ENCODE data around the gene SMARCA4. TPM values are rescaled to one million over a fixed set of nuclear protein-coding genes. Genes with fewer than 3 reads are reported as not detected.

Gene SMARCA4
- 54.1 TPM for polyA plus RNA-seq (2012; ENCODE audit: missing spikeins)

DNA sequence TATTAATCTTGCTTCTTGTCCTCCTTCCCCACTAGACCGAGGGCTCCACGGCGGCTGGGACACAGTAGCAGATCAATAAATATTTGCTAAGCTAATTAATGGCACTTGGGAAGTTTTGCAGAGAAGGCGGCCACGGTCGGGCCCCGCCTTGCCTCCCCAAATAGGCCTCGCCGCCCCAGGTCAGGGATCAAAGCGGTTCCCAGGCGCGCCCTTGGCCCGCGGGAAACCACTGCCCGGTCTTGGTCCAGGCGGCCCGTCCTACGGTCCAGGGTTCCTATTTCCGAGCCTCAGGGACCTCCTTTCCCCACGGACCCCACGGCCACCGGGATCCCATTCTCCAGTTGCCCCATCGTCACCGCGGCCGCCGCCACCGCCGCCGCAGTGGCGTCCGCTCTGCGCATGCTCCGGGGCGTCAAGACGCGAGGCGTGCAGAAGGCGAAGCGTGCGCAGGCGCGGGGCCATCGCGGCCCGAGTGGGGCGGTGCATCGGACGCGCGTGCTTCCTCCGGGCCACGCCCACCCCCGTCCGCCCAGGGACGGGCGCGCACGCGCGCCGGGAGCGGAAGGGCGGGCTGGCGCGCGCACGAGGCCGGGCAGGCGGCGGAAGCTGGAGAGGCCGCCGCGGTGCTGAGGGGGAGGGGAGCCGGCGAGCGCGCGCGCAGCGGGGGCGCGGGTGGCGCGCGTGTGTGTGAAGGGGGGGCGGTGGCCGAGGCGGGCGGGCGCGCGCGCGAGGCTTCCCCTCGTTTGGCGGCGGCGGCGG lies at the start of gene SMARCA4:
SMARCA4 (plus strand) TSS at position 717 of the 759 bp plus-strand sequence. CDS start 23,122 bp downstream, outside the sequence.
- DNase-seq (ENCODE audit: insufficient read length) (peak; percentile 95), FAIRE-seq (peak; percentile 99)
- no peak; the same call in 1 of the 2 replicates for TF ChIP-seq TAF1 (IDR thresholded peaks at IDR 0.05; ENCODE audit: borderline replicate concordance, low read depth, low read length)
- TF ChIP-seq POLR2A (IDR thresholded peaks at IDR 0.05; ENCODE audit: low read depth, low read length): peak; percentile 80
- peak; percentile 61; the same call in 1 of the 2 replicates for TF ChIP-seq POLR2AphosphoS5 (IDR thresholded peaks at IDR 0.05; ENCODE audit: low read depth, low read length)

DNA sequence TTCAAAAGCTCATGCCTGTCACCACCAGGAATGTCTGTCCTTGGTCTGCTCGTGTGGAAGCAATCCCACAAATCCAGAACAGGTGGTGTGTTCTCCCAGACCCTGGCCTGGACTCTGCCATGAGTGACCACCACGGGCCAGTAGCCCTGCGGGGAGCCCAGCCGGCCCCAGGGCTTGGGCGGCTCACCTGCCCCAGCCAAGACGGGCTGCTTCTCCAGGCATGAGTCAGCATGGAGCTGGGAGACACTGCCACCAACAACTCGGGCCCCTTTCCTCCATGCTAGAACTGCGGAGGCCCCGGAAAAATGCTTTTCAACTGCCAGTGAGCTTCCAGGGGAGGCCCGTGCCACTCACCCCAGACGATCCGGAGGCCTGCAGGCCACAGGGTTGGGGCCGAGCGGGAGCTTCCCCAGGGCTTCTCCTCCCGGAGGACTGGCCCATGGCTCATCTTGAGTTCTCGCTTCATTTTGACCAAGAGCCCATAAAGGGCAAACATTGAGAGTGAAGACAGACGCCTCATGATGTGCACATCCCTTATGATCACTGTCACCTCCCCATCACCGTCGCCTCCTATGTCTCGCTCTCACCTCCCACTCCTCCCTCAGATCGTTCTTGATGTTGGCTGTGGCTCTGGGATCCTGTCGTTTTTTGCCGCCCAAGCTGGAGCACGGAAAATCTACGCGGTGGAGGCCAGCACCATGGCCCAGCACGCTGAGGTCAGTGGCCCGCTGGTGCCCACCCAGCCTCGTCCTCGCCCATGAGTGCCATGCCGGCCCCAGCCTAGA lies 49.1 kb upstream of the SMARCA4 start:
- no peak for FAIRE-seq
- no peak for DNase-seq (ENCODE audit: insufficient read length)
- TF ChIP-seq POLR2A (IDR thresholded peaks at IDR 0.05; ENCODE audit: low read depth, low read length): no peak

DNA sequence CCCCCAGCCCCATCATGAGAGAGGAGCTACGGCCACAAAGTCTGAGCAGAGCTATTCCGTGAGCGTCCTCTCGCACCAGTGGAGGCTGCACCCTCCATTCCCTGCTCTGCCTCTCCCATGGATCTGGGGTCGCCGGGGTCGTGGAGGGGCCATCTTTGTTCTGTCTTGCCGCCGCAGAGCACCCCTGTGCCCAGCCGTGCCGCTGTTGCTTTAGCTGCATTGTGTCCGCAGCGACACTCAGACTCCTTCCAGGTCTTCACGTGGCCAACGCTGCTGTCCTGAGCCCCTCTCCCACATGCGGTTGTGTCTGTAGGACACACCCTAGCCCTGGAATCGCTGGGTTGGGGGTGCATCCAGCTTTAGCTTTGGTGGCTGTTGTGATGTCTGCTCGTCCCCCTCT lies 48.2 kb upstream of the SMARCA4 start:
- TF ChIP-seq POLR2A (IDR thresholded peaks at IDR 0.05; ENCODE audit: low read depth, low read length) (no peak), POLR2AphosphoS5 (IDR thresholded peaks at IDR 0.05; ENCODE audit: low read depth, low read length) (no peak), TAF1 (IDR thresholded peaks at IDR 0.05; ENCODE audit: borderline replicate concordance, low read depth, low read length) (no peak)
- FAIRE-seq (no peak), DNase-seq (ENCODE audit: insufficient read length) (no peak)

DNA sequence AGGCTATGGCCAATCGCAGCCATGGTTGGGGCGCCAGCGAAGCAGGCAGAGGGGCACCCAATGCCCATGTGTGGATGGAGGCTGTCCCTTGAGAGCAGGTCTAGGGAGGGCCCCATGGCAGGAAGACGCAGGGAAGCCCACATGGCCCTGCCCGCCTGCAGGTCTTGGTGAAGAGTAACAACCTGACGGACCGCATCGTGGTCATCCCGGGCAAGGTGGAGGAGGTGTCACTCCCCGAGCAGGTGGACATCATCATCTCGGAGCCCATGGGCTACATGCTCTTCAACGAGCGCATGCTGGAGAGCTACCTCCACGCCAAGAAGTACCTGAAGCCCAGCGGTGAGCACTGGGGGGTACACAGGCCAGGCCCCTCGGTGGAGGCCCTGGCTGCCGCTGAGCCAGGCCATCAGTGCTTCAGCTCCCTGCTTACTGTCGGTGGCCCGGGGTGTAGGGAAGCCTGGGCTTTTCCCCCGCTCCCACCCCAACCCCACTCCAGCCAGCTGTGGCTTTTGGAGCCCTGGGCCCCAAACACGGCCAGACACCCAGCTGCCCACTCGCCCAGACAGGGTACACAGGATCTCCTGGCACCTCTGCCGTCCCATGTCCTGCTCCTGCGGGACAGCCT lies 47.0 kb upstream of the SMARCA4 start:
- no peak for DNase-seq (ENCODE audit: insufficient read length)
- no peak for FAIRE-seq
- TF ChIP-seq POLR2AphosphoS5 (IDR thresholded peaks at IDR 0.05; ENCODE audit: low read depth, low read length) (no peak), TAF1 (IDR thresholded peaks at IDR 0.05; ENCODE audit: borderline replicate concordance, low read depth, low read length) (no peak), POLR2A (IDR thresholded peaks at IDR 0.05; ENCODE audit: low read depth, low read length) (no peak)

DNA sequence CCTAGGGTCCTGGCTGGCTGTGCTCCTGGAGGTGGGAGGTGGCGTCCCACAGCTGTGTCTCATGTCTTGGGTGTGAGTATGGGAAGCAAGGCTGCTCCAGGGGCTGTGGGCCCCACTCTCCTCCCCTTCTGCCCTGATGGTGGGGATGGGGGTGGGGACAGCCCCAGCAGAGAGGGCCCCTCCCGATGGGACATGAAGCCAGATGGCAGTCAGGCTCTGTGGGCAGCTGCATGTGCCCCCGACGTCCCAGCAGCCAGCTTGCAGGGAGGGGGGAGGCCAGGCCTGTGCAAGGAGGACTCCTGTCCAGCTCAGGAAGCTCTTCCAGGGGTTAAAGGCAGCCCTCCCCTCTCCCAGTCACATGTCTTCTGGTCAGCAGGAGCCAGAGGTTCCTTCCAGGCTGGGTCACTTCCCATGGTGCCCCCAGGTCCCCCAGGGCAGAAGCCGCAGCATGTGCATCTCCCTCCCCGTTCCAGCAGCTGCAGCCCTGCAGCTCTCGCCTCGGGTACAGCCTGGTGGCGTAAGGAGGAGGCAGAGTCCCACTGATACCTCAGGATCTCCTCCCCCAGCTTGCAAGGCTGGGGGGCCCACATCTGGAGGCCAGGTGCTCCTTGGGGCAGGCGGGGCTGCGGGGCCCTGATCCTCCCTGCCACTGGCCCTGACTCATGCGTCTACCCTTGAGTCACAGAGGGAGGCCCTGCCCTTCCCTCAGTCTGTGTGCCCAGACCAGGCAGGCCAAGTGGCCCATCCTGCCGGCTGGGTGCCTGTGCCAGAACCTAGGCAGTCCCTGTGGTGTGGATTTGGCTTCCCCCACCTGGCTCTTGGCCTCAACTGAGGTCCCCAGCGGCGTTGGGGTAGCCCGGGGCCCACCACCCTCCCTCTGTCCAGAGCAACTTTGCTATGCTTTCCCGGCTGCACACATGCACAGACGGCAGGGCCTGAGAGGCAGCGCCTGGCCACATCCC lies 45.4 kb upstream of the SMARCA4 start:
- DNase-seq (ENCODE audit: insufficient read length): no peak
- no peak for FAIRE-seq
- no peak for TF ChIP-seq POLR2A (IDR thresholded peaks at IDR 0.05; ENCODE audit: low read depth, low read length)
- no peak for TF ChIP-seq POLR2AphosphoS5 (IDR thresholded peaks at IDR 0.05; ENCODE audit: low read depth, low read length)
- TF ChIP-seq TAF1 (IDR thresholded peaks at IDR 0.05; ENCODE audit: borderline replicate concordance, low read depth, low read length): no peak

DNA sequence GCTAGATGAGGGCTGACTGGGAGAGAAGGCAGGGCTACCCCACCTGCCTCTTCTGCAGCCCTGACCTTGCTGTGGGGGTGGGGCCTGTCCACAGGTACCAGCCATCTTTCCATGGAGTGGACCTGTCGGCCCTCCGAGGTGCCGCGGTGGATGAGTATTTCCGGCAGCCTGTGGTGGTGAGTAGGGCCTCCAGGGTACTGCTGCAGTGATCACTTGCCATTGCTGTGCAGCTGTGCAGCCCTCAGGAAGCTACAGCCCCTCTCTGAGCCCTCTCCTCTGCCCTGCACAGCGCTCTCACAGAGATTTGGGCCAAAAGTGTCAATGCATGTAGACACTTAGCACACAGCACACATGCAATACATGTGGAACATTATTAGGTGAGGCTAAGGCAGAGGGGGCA lies 44.2 kb upstream of the SMARCA4 start:
- FAIRE-seq: no peak
- TF ChIP-seq POLR2AphosphoS5 (IDR thresholded peaks at IDR 0.05; ENCODE audit: low read depth, low read length): no peak
- TF ChIP-seq POLR2A (IDR thresholded peaks at IDR 0.05; ENCODE audit: low read depth, low read length): no peak
- no peak for TF ChIP-seq TAF1 (IDR thresholded peaks at IDR 0.05; ENCODE audit: borderline replicate concordance, low read depth, low read length)
- DNase-seq (ENCODE audit: insufficient read length): no peak

DNA sequence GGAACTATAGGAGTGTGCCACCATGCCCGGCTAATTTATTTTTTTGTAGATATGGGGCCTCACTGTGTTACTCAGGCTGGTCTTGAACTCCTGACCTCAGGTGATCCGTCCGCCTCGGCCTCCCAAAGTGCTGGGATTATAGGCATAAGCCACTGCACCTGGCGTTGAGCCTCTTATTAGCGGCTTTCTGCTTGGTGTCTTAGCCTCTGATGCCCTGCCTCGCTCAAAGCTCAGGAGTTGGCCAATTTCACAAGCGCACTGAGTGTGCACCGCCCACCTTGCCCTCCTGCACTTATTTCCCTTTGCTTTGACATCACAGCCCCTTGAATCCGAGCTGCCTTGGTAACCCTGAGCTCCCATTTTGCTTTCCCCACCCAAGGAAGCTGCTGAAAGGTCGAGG lies 42.5 kb upstream of the SMARCA4 start:
- peak; percentile 4 for DNase-seq (ENCODE audit: insufficient read length)
- no peak for FAIRE-seq
- TF ChIP-seq TAF1 (IDR thresholded peaks at IDR 0.05; ENCODE audit: borderline replicate concordance, low read depth, low read length) (no peak), POLR2AphosphoS5 (IDR thresholded peaks at IDR 0.05; ENCODE audit: low read depth, low read length) (no peak), POLR2A (IDR thresholded peaks at IDR 0.05; ENCODE audit: low read depth, low read length) (no peak)

DNA sequence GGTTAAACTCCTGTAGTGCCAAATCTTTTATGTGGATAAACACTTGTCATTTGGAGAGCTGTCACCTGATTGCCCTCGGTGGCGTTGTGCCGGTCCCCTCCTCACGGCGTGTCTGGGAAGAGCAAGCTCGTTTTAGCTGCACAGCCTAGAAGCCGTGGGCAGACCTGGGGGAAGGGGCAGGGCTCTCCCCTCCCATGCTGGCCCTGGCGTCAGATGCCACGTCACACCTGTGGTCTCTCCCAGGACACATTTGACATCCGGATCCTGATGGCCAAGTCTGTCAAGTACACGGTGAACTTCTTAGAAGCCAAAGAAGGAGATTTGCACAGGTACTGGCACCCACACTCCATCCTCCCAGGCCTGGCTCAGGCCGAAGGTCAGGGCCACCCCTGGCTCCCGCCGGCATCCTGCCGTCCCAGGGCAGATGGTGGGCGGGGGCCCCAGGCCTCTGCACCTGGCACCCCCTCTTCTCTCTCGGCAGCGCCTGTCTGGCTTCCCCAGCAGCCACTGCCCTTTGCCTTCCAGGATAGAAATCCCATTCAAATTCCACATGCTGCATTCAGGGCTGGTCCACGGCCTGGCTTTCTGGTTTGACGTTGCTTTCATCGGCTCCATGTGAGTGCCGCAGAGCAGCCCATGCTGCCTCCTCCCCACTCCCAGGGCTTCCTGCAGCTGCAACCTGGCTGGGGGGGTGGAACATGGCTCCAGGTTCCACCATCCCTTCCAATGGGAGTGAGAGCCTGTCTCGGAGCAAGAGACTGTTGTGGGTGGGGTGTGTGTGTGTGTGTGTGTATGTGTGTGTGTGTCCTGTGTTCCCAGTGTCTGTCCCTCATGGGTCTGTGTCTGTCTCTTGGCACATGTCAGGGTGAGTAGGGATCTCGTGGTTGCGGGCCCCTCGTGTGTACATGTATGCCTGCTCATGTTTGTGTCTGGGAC lies 41.2 kb upstream of the SMARCA4 start:
- TF ChIP-seq TAF1 (IDR thresholded peaks at IDR 0.05; ENCODE audit: borderline replicate concordance, low read depth, low read length) (no peak), POLR2AphosphoS5 (IDR thresholded peaks at IDR 0.05; ENCODE audit: low read depth, low read length) (no peak), POLR2A (IDR thresholded peaks at IDR 0.05; ENCODE audit: low read depth, low read length) (no peak; the same call in 1 of the 2 replicates)
- peak; percentile 3 for DNase-seq (ENCODE audit: insufficient read length)
- no peak for FAIRE-seq

DNA sequence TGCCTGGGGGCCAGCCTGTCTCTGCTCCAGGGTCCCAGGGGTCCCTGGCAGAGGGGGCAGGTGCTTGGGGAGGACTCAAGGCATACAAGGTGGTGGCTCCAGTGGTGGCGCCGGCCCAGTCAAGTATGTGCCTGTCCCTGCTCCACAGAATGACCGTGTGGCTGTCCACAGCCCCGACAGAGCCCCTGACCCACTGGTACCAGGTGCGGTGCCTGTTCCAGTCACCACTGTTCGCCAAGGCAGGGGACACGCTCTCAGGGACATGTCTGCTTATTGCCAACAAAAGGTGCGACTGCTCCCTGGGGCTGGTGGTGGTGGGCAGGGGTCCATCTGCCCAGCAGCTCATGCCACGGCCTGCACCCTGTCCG lies 40.6 kb upstream of the SMARCA4 start:
- FAIRE-seq: no peak
- peak; percentile 1 for DNase-seq (ENCODE audit: insufficient read length)
- TF ChIP-seq TAF1 (IDR thresholded peaks at IDR 0.05; ENCODE audit: borderline replicate concordance, low read depth, low read length) (no peak), POLR2AphosphoS5 (IDR thresholded peaks at IDR 0.05; ENCODE audit: low read depth, low read length) (no peak), POLR2A (IDR thresholded peaks at IDR 0.05; ENCODE audit: low read depth, low read length) (no peak)

DNA sequence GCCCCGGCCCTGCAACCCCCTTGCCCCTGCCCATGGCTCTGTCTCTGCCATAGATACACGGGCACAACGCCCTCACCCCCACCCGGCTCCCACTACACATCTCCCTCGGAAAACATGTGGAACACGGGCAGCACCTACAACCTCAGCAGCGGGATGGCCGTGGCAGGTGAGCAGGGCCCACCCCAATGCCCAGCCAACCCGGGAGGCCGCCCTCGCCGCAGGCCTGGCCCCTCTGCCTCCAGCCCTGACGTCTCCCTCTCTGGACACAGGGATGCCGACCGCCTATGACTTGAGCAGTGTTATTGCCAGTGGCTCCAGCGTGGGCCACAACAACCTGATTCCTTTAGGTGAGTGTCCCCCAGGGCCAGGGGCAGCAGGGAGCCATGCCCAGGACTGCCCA lies 40.0 kb upstream of the SMARCA4 start:
- DNase-seq (ENCODE audit: insufficient read length) (no peak), FAIRE-seq (no peak)
- TF ChIP-seq TAF1 (IDR thresholded peaks at IDR 0.05; ENCODE audit: borderline replicate concordance, low read depth, low read length): no peak
- no peak for TF ChIP-seq POLR2A (IDR thresholded peaks at IDR 0.05; ENCODE audit: low read depth, low read length)
- no peak; the same call in 1 of the 2 replicates for TF ChIP-seq POLR2AphosphoS5 (IDR thresholded peaks at IDR 0.05; ENCODE audit: low read depth, low read length)
